Body of pancreas (tissue), 4 donors: ENCODE results near the gene ZNF507.

Source experiments
- POLR2A ChIP-seq, 3 donors: fragments of 450-650 bp; IDR thresholded peaks; one replicate each; pipeline ENCODE4 v1.6.1; 2016; ENCODE audit warnings: antibody characterized with exemption in 3 of 3, mild to moderate bottlenecking in 2 of 3
- TF ChIP-seq, protein P1 (sequence below), 7 experiments: fragments of 450-650 bp in 4 of 7; fragments of 200-600 bp in 3 of 7; sonication (generic) in 3 of 7; IDR thresholded peaks; one replicate each; pipeline ENCODE4 v1.5.1; 2016 to 2019; ENCODE audit warnings: antibody characterized with exemption in 7 of 7

DNA sequence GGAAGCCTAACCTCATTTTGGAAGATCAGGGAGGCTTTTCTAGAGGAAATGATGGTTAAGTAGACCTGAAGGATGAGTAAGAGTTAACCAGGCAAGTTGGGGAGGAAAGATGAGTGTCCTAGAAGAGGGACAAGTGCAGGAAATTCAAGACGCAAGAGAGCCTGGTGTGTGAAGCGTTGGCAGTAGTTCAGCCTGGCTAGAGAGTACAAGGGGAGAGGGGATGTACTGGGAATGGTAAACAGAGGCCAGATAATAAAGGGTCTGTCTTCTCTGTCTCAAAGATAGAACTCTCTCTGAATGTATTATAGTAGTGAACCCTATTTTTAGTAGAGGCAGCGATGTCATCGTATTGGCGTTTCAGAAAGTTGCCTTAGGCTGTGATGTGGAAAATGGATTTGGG, 69.8 kb downstream of the ZNF507 start:
- TF ChIP-seq POLR2A (IDR thresholded peaks at IDR 0.05): no peak
- TF ChIP-seq, protein P1, sequence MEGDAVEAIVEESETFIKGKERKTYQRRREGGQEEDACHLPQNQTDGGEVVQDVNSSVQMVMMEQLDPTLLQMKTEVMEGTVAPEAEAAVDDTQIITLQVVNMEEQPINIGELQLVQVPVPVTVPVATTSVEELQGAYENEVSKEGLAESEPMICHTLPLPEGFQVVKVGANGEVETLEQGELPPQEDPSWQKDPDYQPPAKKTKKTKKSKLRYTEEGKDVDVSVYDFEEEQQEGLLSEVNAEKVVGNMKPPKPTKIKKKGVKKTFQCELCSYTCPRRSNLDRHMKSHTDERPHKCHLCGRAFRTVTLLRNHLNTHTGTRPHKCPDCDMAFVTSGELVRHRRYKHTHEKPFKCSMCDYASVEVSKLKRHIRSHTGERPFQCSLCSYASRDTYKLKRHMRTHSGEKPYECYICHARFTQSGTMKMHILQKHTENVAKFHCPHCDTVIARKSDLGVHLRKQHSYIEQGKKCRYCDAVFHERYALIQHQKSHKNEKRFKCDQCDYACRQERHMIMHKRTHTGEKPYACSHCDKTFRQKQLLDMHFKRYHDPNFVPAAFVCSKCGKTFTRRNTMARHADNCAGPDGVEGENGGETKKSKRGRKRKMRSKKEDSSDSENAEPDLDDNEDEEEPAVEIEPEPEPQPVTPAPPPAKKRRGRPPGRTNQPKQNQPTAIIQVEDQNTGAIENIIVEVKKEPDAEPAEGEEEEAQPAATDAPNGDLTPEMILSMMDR (IDR thresholded peaks at IDR 0.05): no peak
